Left colon (tissue), 2 donors: ENCODE measurements around the gene IQGAP1. TPM values are rescaled to one million over a fixed set of nuclear protein-coding genes. Genes with fewer than 3 reads are reported as not detected.
"Not testable (repeated sequence)": the region's sequence is repeated elsewhere in the genome, so short reads cannot be mapped to it uniquely, and the experiment has no call there.

Source experiments
- ATAC-seq: fragments of 200-7000 bp; cut with Tn5 transposase; one replicate; pipeline ENCODE4 v1.9.1; 2020; ENCODE audit warnings: mild to moderate bottlenecking, moderate library complexity
- DNase-seq, 2 donors: peaks; one replicate each; pipeline ENCODE4 v3.0.0-alpha.2; 2020
- intact Hi-C, 2 donors: fragments of 100-400 bp; cut with DNase I in 1 of 2; cut with micrococcal nuclease in 1 of 2; formaldehyde crosslinking; loops; one replicate each; pipeline versions ENCODE4 v1.11.2 to v1.14.0; 2022; cut with DNase I, micrococcal nuclease
- total RNA-seq, 2 donors: library from RNA; stranded (reverse); fragmentation: NEBNext Ultra II Directional; extraction: Animal tissue kit (Norgen Biotek cat#: 25700); gene quantifications; one replicate each; pipeline ENCODE4 v1.2.1, GENCODE V29; 2021
- donor health status: DM: no; HTN: no; CAD: no.
- donor health status: DM: yes; HTN: yes; CAD: no.

The IQGAP1 gene
- total RNA-seq, 2 donors from 2014 or later = 197 to 223 TPM

DNA sequence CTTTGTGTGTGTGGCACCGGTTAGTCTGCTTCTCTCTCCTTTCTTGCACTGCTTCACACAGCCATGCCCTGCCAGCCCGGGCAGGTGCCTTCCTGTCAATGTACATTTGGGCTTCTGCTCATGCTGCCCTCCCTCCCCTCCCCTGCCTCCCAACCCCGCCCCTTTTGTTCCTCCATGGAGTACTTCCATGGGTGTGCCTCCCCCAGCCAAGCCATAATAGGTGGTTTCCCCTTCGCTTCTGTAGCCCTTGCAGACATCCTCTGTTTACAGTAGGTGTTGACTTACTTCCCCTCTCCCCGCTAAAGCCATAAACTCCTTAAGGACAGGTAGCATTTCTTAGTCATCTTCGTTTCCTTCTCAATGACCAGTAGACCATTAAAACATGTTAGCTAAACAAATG lies 109.9 kb downstream of the IQGAP1 start:
- DNase-seq (peak; percentile 51 to 74), ATAC-seq (peak; percentile 97)
- intact Hi-C loops = no loop called here

DNA sequence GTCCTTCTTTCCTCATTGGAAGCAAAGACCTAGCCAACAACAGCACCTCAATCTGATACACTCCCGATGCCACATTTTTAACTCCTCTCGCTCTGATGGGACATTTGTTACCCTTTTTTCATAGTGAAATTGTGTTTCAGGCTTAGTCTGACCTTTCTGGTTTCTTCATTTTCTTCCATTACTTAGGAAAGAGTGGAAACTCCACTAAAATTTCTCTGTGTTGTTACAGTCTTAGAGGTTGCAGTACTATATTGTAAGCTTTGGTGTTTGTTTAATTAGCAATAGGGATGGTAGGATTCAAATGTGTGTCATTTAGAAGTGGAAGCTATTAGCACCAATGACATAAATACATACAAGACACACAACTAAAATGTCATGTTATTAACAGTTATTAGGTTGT lies 112.1 kb downstream of the IQGAP1 start:
- intact Hi-C loops = no loop called here
- DNase-seq (no peak), ATAC-seq (no peak)

DNA sequence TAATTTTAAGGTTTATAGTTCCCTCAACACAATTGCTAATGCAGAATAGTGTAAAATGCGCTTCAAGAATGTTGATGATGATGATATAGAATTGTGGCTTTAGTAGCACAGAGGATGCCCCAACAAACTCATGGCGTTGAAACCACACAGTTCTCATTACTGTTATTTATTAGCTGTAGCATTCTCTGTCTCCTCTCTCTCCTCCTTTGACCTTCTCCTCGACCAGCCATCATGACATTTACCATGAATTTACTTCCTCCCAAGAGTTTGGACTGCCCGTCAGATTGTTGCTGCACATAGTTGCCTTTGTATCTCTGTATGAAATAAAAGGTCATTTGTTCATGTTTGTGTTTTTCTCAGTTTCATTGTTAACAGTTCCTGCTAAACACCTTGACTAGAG lies 113.9 kb downstream of the IQGAP1 start:
- intact Hi-C loops = no loop called here
- no peak for ATAC-seq
- no peak for DNase-seq

DNA sequence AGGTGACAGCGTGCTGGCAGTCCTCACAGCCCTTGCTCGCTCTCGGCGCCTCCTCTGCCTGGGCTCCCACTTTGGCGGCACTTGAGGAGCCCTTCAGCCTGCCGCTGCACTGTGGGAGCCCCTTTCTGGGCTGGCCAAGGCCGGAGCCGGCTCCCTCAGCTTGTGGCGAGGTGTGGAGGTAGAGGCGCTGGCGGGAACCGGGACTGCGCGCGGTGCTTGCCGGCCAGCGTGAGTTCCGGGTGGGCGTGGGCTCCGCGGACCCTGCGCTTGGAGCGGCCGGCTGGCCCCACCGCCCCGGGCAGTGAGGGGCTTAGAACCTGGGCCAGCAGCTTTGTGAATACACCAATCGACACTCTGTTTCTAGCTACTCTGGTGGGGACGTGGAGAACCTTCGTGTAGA lies 122.7 kb downstream of the IQGAP1 start:
- DNase-seq, intact Hi-C loops, ATAC-seq: not testable (repeated sequence)

DNA sequence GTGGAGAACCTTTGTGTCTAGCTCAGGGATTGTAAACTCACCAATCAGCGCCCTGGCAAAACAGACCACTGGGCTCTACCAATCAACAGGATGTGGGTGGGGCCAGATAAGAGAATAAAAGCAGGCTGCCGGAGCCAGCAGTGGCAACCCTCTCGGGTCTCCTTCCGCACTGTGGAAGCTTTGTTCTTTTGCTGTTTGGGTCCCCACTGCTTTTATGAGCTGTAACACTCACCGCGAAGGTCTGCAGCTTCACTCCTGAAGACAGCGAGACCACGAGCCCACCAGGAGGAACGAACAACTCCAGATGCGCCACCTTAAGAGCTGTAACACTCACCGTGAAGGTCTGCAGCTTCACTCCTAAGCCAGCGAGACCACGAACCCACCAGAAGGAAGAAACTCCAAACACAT lies 123.2 kb downstream of the IQGAP1 start:
- ATAC-seq, intact Hi-C loops, DNase-seq: not testable (repeated sequence)

DNA sequence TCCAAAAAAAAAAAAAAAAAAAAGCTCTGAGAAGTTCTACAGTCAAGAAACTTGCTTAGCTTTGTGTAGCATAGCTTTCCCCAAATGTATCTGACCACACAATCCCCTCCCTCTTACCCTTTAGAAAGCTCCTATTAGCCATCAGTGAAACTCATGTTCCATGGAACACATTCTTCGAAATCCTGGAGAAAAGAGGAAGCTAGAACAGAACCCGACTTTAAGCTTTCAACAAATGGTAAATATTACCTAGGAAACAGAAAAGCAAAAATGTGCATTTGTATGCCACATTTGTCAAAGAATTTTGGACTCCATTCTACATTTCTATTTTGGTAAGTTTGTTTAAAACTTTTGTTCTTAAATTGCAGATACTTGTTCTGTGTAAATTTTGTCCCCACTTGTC lies 124.2 kb downstream of the IQGAP1 start:
- ATAC-seq (no peak), DNase-seq (no peak)
- intact Hi-C loops = no loop called here

DNA sequence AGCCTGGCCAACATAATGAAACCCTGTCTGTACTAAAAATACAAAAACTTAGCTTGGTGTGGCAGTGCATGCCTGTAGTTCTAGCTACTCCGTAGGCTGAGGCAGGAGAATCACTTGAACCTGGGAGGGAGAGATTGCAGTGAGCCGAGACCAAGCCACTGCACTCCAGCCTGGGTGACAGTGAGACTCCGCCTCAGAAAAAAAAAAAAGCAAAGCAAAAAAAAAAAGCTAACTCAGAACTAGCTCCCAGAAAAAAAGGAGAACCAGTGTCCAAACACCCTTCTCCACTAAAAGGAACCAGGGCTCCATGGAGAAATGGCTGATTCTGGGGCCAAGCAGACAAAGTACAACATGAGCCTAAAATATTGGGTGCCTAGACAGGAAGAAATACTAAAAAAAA lies 124.9 kb downstream of the IQGAP1 start:
- no peak for ATAC-seq
- no peak for DNase-seq
- intact Hi-C loops = no loop called here

DNA sequence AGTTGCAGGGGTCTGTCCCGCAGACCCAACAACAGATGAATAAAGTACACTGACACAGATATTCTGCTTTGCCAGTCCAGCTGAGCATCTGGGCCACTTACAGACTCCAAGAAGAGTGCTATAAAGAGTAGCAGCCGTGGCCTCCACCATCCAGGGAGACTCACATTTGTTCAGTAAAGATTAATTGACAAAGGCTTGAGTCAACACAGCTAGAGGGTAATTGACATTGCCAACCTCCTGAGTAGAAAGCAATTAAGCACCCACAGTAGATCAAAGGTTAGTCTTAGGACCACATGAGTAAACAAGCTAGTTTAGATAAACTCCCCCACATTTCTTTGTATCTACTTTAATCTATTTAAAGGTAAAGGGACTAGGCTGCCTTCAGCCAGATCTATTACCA lies 125.4 kb downstream of the IQGAP1 start:
- ATAC-seq (no peak), DNase-seq (no peak)
- intact Hi-C loops = no loop called here

DNA sequence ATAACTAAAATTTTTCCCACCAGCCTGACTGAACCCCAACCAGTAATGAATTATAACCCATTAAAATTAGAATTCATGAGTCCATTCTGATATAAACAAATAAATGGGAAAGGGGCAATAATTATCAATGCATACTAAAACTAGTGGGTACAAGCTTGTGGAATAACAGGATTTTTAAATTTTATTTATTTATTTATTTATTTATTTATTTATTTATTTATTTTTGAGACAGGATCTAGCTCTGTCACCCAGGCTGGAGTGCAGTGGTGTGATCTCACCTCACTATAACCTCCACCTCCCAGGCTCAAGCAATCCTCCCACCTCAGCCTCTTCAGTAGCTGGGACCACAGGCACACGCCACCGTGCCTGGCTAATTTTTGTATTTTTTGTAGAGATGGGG lies 125.9 kb downstream of the IQGAP1 start:
- DNase-seq, ATAC-seq, intact Hi-C loops: not testable (repeated sequence)

DNA sequence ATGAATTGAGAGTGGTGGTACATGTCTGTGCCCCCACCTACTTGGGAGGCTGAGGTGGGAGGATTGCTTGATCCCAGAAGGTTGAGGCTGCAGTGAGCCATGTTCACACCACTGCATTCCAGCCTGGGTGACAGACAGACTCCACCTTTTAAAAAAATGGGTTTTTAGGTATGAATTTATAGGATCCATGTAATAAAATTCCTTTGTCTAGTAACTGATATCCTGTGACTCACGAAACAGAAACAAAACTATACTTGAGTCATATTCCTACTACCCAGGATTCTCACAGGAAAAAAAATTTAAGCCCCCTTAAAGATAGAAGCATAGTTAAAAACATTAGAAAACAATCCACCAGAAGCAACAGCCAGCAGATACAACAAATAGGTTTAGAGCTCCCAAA lies 131.6 kb downstream of the IQGAP1 start:
- intact Hi-C loops = no loop called here
- ATAC-seq = no peak
- DNase-seq = no peak

DNA sequence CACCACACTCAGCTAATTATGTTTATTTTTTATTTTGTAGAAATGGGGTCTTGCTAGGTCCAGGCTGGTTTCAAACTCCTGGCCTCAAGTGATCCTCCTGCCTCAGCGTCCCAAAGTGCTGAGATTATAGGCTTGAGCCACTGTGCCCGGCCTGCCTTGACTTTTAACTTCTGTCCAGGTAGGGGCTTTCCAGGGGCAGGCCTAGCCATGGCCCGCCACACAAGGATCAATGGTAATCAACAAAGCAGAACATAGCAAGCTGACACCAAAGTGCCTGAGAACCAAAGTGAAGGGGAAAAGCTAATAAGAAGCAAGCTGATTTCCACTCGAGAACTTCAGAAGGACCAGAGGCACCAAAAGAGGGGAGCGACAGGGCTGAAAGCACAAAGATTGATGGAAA lies 132.3 kb downstream of the IQGAP1 start:
- intact Hi-C loops = no loop called here
- ATAC-seq = no peak
- DNase-seq = no peak

DNA sequence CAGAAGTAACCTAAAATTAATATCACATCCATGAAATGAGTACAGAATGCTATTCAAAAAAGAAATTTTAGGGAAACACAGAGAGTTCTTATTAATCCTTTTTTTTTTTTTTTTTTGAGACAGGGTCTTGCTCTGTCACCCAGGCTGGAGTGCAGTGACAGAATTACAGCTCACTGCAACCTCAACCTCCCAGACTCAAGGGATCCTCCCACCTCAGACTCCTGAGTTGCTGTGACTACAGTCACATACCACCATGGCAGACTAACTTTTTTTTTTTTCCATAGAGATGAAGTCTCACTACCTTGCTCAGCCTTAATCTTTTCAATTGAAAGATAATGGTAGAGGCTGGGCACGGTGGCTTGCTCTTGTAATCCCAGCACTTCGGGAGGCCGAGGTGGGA lies 135.3 kb downstream of the IQGAP1 start:
- DNase-seq (no peak), ATAC-seq (no peak)
- intact Hi-C loops = no loop called here

DNA sequence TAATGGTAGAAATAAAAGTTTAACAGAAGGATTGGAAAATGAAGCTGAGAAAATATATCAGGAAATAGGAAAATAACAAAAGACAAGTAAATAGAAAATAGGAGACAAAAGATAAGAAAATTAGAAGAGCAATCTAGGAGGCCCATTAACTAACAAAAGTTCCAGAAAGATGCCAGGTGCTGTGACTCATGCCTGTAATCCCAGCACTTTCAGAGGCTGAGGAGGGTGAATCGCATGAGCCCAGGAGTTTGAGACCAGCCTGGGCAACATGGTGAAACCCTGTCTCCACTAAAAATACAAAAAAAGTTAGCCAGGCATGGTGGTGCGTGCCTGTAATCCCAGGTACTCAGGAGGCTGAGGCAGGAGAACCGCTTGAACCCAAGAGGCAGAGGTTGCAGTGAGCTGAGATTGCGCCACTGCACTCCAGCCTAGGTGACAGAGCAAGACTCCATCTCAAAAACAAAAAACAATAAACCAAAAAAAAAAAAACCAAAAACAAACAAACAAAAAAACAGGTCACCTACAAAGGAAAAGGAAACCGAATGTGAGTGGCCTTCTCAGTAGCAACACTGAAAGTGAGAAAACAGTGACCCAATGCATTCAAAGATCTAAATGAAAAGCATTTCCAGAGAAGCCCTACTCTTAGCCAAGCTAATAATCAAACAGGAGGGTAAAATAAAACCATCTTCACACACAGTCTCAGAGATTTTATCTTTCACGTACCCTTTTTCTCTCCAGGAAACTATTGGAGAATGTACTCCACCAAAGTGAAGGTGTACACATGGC lies 136.2 kb downstream of the IQGAP1 start:
- DNase-seq, intact Hi-C loops, ATAC-seq: not testable (repeated sequence)

DNA sequence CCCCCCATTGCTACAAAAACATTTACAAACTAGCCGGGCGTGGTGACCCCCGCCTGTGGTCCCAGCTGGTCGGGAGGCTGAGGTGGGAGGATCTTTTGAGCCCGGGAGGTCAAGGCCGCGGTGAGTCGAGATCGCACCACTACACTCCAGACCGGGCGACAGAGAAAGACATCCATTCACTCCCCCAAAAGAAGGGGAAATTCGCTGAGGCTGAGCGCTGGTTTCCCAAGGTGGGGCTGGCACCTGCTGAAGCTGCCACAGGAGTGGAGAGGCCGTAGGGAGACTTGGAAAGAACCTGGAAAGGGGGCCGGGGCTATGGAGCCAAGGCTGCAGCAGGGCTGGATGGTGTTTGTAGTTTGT lies 140.9 kb downstream of the IQGAP1 start:
- DNase-seq = no peak
- intact Hi-C loops = no loop called here
- ATAC-seq = no peak

DNA sequence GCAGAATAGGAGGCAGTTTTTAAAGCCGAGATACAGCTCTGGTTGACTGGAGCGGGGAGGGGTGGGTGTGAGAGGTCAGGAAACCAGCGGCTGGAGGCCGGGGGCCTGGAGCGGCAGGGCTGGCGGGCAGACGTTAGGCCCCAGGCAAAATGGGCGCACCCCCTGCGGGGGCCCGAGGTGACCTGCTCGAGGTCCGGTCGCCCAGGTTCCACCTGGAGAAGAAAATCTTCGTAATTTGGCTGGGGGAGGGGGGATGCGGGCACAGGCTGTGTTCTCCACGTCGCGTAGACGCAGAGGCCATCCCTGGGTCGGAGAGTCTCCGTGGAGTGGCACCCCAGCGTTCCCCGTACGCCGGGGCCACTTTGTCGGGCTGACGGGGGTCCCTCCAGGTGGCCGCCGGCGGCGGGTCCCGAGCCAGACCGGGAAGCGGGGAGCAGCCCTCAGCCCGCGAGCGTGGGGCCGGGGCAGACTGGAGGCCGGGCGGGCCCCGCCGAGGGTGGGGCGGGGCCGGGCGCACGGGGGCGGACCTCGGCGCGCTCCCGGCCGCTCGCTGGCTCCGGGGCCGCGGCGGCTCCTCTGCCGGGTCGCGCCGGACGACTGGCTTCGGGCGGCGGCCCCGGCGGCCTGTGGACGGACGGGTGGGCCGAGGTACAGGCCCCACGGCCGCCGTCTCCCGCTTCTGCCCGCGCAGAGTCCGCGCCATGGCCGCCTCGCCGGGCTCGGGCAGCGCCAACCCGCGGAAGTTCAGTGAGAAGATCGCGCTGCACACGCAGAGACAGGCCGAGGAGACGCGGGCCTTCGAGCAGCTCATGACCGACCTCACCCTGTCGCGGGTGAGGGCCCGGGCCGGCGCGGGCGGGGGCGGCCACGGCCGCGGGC lies 141.6 kb downstream of the IQGAP1 start, which contains the start of gene CRTC3:
Gene CRTC3 (plus strand): TSS at position 553 of the 879 bp plus-strand sequence. CDS start 149 bp downstream, at position 702.
- ATAC-seq = peak; percentile 89
- DNase-seq = peak; percentile 38 to 64
- intact Hi-C loops = loop anchor here in 1 of 2 donors (10.0 kb wide), 1 partner anchor 65 kb away; no protein-coding TSS in a partner anchor

DNA sequence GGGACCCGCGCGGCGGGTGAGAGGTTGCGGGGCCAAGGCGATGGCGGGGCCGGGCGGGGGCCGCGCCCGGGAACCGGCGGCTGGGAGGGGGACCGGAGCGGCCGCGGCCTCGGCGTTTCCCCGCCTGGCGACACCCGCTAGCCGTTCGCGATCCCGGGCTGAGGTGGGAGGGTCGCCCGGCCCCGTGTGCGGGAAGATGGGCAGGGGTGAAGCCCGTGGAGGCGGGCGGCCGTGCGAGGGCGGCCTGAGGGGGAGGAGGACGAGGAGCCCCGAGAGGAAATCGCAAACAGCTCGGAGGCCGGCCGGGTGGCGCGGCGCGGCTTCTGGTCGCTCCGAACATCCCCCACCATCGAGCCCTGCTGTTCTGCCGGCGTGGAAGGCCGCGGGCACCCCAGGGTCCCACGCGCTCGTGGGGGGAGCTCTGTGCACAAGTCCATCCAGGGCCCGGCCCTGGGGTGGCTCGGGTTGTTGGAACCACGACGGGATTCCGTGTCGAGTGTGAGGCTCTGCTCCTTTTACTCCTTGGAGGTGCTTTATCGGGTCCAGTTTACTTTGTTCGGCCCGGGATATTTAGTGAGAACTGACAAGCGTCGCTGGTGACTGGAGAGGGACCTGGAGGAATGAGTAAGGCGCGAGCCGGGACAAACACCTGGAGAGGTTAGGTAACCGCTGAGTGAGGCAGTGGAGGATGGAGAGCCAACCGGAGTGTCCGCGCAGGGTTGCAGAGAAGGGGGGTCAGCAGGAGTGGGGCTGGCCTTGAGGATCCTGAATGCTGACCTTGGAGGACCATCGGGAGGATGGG lies 142.4 kb downstream of the IQGAP1 start:
- DNase-seq (peak; percentile 41 to 69), ATAC-seq (peak; percentile 51)
- intact Hi-C loops = loop anchor here in 1 of 2 donors (10.0 kb wide), 1 partner anchor 64 kb away; no protein-coding TSS in a partner anchor

DNA sequence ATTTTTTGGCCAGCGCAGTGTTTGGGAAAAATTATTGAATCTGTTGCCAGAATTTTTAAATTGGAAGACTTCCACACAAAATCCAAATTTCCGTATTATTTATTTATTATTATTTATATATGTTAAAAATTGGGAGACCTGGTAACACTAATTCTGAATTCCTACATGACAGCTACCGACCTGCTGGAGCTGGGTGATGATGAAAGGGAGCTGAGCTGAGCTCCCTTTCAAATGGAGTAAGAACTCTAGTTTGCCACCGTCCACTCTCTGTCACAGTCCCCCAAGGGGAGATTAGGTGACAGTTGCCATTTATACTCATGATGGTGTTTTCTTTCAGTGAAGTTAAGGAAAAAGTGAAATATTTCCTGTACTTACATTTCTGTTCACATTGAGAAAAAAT lies 143.1 kb downstream of the IQGAP1 start:
- no peak for ATAC-seq
- no peak for DNase-seq
- intact Hi-C loops = loop anchor here in 1 of 2 donors (10.0 kb wide), 1 partner anchor 64 kb away; no protein-coding TSS in a partner anchor

DNA sequence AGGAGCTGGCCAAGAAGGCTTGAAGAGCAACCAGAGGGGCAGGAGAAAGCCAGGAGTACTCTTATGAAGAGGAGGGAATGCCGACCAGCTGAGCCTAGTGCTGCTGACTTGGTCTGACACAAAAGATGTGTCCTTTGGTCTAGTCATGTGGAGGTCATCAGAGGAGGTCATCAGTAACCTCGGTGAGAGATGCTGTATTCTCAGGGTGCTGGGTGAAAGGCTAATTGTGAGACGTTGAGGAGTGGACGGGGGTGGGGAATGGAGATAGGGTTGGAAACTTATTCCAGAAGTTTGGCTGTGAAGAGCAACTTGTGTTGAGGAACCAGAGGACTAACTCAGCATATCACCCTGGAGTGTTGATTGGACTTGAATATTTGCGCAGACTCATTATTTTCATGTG lies 147.2 kb downstream of the IQGAP1 start:
- intact Hi-C loops = loop anchor here in 1 of 2 donors (10.0 kb wide), 1 partner anchor 60 kb away; no protein-coding TSS in a partner anchor
- DNase-seq = no peak

DNA sequence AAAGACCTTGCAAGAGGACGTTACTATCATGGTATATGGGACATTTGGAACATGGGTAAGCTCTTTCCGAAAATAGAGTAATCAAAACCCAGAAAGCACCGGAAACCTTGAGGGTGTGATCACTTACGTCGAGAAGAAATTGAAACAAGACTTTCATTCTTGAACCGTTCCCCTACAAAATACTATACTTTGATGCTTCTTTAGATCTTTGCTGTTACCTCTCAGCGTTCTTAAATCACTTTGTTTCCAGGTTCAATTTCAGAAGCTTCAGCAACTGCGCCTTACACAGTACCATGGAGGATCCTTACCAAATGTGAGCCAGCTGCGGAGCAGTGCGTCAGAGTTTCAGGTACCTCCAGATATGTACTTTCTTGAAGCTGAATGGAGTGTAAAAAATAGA lies 151.7 kb downstream of the IQGAP1 start:
- DNase-seq = no peak
- intact Hi-C loops = loop anchor here in 1 of 2 donors (5.0 to 10.0 kb wide), 2 partner anchors 55 to 73 kb away; no protein-coding TSS in a partner anchor
- ATAC-seq = no peak

More for the DNA sequence above, 147.2 kb downstream of the IQGAP1 start:
- no peak for ATAC-seq
